ENCODE measurements around the gene ABHD2.
A peak's percentile ranks its signal among the peaks of the same experiment; 100 is the strongest.
"Not testable (repeated sequence)": the region's sequence is repeated elsewhere in the genome, so short reads cannot be mapped to it uniquely, and the experiment has no call there.

ABHD2 gene

DNA sequence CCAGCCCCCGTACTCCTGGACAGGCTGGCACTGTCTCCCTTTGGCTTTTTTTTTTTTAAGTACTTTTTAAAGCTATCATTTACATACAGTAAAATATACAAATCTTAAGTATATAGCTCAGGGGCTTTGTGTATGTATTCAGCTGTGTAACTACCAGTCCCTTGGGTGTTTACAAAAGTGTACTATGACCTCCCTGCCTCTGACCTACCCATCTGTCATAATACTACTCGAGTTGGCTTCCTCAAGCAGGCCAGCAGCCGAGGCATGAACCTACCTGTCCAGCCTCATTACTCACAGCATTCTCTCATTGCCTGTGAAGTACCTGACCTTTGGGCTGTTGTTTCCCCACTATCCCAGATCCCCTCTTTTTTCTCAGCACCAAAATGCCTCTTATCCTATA is 33.2 kb downstream of the ABHD2 start:
- no peak for DNase-seq (ENCODE audit: low spot score)

DNA sequence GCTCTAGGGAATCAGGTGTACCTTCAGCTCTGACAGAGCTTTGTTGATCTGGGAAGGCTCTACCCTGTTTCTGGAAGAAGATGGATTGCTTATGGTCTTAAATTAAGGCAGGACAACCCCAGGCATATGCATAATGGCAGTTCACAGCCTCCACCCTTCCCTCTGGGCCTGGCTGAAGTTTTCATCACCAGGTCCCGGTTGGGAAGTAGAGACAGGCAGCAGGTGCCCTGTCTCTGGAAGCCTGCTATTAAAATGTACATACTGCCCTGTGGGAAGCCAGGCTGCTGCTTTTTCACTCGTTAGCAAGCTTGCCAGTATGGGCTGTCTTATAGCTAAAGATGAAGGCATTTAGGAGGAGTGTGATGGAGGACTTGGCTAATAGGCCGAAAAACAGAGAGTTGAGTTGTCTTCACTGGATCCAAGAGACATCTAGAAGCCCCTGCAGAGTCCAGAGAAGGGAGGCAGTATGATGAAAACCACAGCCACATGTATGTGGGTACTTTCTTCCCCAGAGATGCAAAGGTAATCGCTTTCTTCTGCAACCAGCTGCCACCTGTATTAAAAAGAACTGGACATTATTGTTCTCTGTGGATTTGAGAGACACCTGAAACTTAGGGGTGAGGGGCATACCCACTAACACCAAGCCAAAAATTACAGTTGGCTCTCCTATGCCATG is 34.4 kb downstream of the ABHD2 start:
- DNase-seq (ENCODE audit: low spot score), result no peak

DNA sequence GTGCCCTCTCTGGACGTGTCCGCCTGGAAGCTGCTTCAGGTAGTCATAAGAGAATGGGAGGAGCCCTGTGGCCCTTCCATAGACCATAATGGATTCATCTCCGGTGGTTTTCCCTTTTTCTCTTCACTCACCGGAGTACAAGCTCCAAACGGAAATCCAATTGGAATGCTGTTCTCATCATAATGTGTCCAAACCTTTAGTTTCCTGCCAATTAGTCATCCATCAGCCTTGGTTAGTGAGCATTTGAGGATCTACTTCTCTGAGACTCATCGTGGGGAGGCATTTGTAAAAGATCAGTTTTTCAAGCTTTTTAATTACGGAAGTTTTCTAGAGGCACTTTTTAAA is 34.9 kb downstream of the ABHD2 start:
- no peak for DNase-seq (ENCODE audit: low spot score)

GRCh38 chr15:89125088-89125826 is 37.0 kb downstream of the ABHD2 start:
- no peak for DNase-seq (ENCODE audit: low spot score)

- no peak for DNase-seq (ENCODE audit: low spot score)
These were observed 37.8 kb downstream of the ABHD2 start for GRCh38 chr15:89126009-89126408.

DNA sequence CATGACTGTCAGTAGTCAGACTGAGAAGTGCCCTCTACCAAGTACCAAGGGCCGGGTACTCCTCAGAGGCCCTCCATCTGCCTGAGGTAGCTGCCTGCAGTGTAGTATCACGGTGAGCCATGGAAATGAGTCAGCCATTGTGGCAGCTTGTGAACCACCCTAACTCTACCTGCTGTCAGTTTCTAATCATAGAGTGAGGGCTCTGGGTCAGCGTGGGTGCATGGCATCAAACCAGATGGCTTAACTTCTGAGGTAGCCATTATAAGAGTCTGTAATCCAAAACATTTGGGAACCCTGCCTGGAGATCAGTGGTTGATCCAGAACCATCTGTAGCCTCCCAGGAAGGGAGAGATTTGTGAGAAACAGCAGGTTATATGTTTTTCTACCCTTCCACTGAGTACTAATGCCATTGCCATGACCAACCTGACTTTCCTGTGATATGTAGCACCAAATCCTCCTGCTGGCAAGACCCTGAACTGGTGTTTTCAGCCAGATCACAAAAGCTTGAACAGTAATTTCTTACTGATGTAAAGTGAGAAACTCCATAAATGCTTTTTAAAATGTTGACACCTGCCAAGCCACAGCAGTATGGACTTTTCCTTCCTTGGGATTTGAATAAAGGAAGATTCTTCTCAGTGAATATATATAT is 38.9 kb downstream of the ABHD2 start:
- no peak for DNase-seq (ENCODE audit: low spot score)

GRCh38 chr15:89128320-89129122 is 40.3 kb downstream of the ABHD2 start:
- DNase-seq (ENCODE audit: low spot score), result no peak

GRCh38 chr15:89129123-89129815 is 41.0 kb downstream of the ABHD2 start:
- peak; percentile 55 for DNase-seq (ENCODE audit: low spot score)

DNA sequence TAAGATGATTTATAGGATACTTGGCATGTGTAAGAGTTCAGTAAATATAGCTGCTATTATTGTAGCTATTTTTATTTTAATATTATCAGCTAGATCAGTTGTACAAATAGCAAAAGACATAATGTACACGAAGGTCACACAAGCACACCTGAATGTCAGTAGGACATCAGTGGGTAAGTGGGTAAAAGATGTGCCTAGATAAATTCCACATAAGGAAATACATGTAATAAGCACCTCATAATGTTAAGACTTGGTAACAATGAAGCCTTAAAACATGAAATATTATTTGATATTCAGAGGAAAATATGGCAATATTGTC is 41.5 kb downstream of the ABHD2 start:
- no peak for DNase-seq (ENCODE audit: low spot score)

GRCh38 chr15:89130201-89130600 is 41.9 kb downstream of the ABHD2 start:
- DNase-seq (ENCODE audit: low spot score), result peak; percentile 27

GRCh38 chr15:89131731-89132130 is 43.5 kb downstream of the ABHD2 start:
- no peak for DNase-seq (ENCODE audit: low spot score)

DNA sequence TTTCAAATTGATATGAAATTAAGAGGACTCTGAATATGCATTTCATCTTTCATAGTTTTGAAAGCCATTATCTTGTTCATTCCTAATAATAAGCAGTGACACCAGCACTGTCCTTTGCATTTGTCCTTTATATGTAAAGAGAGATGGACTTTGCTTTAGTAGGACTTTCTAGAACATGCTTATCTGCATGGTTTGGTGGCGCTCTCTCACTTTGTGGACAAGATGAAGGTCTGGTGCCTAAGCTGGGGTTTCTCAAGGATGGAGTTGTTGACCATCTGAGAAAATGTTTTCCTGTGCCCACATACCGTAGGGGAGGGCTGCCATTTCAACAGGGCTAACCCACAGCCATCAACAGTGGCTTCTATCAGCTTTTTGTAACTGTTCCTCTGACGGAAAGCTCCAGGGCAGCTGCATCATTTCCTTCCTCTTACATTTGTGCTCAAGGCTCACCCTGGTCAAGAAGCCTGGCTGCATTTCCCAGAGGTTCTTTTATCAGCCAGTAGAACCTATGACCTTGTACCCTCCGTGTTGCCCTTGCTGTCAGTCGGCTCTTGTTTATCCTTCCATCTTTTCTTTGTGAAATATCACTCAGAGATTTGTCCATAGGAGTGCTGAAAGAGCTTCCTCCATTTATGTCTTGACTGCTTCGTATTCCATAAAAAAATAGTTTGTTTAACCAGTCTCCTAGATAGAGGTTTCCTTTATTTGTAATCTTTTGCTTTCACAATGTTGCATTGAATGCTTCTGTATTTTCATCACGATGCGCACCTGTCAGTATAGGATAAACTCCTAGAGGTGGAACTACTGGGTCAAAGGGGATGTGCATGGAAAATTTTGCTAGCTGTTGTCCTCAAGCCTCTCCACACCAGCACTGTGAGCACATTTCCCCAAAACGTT is 44.6 kb downstream of the ABHD2 start:
- DNase-seq (ENCODE audit: low spot score), result no peak

DNA sequence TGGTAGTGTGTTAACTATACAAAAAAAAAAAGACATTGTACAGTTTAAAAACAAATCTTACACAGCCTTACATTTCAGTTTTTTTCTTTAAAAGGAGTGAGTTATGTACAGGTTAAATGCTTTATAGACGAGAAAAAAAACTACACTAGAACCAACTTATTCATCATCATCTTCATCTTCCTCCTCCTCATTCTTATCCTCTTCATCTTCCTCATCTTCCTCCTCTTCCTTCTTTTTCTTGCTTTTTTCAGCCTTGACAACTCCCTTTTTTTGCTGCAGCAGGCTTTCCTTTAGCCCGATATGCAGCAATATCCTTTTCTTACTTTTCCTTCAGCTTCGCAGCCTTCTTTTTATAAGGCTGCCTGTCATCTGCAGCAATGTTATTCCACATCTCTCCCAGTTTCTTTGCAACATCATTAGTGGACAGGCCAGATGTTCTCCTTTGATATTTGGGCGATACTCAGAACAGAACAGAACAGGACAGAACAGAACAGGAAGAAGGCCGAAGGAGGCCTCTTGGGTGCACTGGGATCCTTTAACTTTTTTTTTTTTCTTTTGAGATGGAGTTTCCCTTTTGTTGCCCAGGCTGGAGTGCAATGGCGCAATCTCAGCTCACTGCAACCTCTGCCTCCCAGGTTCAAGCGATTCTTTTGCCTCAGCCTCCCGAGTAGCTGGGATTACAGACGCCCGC is 47.3 kb downstream of the ABHD2 start:
- DNase-seq (ENCODE audit: low spot score), result not testable (repeated sequence)

- no peak for DNase-seq (ENCODE audit: low spot score)
These were observed 48.0 kb downstream of the ABHD2 start for GRCh38 chr15:89136078-89136806.

GRCh38 chr15:89136818-89137772 is 48.8 kb downstream of the ABHD2 start:
- DNase-seq (ENCODE audit: low spot score), result no peak

DNA sequence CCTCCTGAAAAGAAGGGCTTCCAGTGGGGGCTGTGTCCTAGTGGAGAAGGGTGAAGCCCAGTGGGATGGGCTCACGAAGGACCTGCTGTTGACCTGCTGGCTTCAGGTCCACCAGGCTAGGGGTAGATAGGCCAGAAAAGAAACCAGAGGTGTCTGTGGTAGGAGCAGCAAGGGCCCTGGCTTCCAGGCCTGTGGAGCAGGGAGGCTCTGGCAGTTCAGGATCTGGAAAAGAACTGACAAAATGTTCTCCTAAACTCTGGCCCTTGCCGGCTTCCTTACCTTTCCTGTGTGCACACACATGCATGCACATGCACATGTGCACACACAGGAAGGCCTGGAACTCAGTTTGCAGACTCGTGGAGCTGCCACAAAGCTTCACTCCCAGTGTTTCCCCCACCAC is 49.7 kb downstream of the ABHD2 start:
- no peak for DNase-seq (ENCODE audit: low spot score)

DNA sequence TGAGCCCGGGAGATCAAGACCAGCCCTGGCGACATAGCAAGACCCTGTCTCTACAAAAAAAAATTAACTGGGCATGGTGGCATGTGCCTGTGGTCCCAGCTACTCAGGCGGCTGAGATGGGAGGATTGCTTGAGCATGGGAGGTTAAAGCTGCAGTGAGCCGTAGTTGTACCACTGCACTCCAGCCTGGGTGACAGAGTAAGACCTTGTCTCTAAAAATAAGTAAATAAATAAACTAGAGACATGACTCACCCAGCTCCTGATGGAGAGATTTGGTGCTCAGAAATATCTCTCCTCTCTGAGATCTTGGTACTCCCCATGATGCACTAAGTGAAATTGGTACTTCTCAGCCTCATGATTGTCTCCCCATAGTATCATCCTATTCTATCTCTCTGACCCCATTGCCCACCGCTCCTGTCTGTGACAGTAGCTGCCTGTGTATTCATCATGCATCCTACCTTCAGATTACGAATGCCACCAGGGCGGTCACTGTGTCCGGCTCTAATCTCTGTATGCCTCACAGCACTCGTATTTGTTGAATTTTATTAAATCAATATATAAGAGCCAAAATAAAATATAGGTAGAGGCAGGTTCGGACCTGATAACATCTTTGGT is 50.9 kb downstream of the ABHD2 start:
- DNase-seq (ENCODE audit: low spot score), result no peak

All from CD4-positive, alpha-beta T cell treated with Interleukin-2 at 100 ng/mL for 4 hours (primary cell).